HEK293T (cell line): Measurements from ENCODE around the gene PDS5A.
"Not testable (repeated sequence)": the region's sequence is repeated elsewhere in the genome, so short reads cannot be mapped to it uniquely, and the experiment has no call there.

Experiments used
- CTCF ChIA-PET: fragments of 350-600 bp; formaldehyde crosslinking; extraction: SDS; loops from one replicate; lab custom pipeline; 2021; ENCODE audit warnings: antibody characterized with exemption, inconsistent platforms; lab: Yijun Ruan, JAX
- POLR2A ChIA-PET: fragments of 350-600 bp; formaldehyde crosslinking; extraction: SDS; loops from one replicate; lab custom pipeline; 2020; ENCODE audit warnings: antibody characterized with exemption, inconsistent platforms; lab: Yijun Ruan, JAX
- DNase-seq: peaks from one replicate; pipeline ENCODE4 v3.0.0; 2012; ENCODE audit warnings: mixed read lengths; ENCODE audit errors: extremely low spot score
- ARNT ChIP-seq: fragments of 450-650 bp; IDR thresholded peaks from 2 replicates; pipeline ENCODE4 v1.6.1; 2017; ENCODE audit warnings: mild to moderate bottlenecking
- BHLHE40 ChIP-seq: fragments of 450-650 bp; IDR thresholded peaks from 2 replicates; pipeline ENCODE4 v1.6.1; 2016; ENCODE audit warnings: mild to moderate bottlenecking, moderate library complexity, borderline replicate concordance
- CTBP1 ChIP-seq: fragments of 450-650 bp; IDR thresholded peaks from 2 replicates; pipeline ENCODE4 v1.6.1; 2016; ENCODE audit warnings: borderline replicate concordance
- ELF4 ChIP-seq: fragments of 450-650 bp; IDR thresholded peaks from 2 replicates; pipeline ENCODE4 v1.6.1; 2017; ENCODE audit warnings: antibody characterized with exemption
- FOXA1 ChIP-seq: fragments of 450-650 bp; IDR thresholded peaks from 2 replicates; pipeline ENCODE4 v1.6.1; 2016; ENCODE audit warnings: mild to moderate bottlenecking
- FOXK2 ChIP-seq: fragments of 450-650 bp; IDR thresholded peaks from 2 replicates; pipeline ENCODE4 v1.6.1; 2016; ENCODE audit warnings: mild to moderate bottlenecking
- FOXM1 ChIP-seq: fragments of 450-650 bp; IDR thresholded peaks from 2 replicates; pipeline ENCODE4 v1.6.1; 2017; ENCODE audit warnings: mild to moderate bottlenecking, borderline replicate concordance
- HDGF ChIP-seq: fragments of 450-650 bp; IDR thresholded peaks from 2 replicates; pipeline ENCODE4 v1.6.1; 2017; ENCODE audit warnings: antibody characterized with exemption, borderline replicate concordance
- L3MBTL2 ChIP-seq: fragments of 450-650 bp; conservative IDR thresholded peaks from 2 replicates; pipeline ENCODE4 v1.6.1; 2016; ENCODE audit warnings: mild to moderate bottlenecking
- LEF1 ChIP-seq: fragments of 450-650 bp; IDR thresholded peaks from 2 replicates; pipeline ENCODE4 v1.6.1; 2017; ENCODE audit warnings: mild to moderate bottlenecking, borderline replicate concordance
- NFRKB ChIP-seq: fragments of 450-650 bp; IDR thresholded peaks from 2 replicates; pipeline ENCODE4 v1.6.1; 2016; ENCODE audit warnings: mild to moderate bottlenecking, moderate library complexity
- SP1 ChIP-seq: fragments of 450-650 bp; IDR thresholded peaks from 2 replicates; pipeline ENCODE4 v1.6.1; 2017
- SUZ12 ChIP-seq: fragments of 450-650 bp; IDR thresholded peaks from 2 replicates; pipeline ENCODE4 v1.6.1; 2016; ENCODE audit warnings: mild to moderate bottlenecking
- TARDBP ChIP-seq: fragments of 450-650 bp; IDR thresholded peaks from 2 replicates; pipeline ENCODE4 v1.6.1; 2016
- ZNF384 ChIP-seq: fragments of 450-650 bp; IDR thresholded peaks from 2 replicates; pipeline ENCODE4 v1.6.1; 2016
- TF ChIP-seq, protein P1 (sequence below): fragments of 450-650 bp; IDR thresholded peaks from 2 replicates; pipeline ENCODE4 v1.6.1; 2016

The PDS5A gene

DNA sequence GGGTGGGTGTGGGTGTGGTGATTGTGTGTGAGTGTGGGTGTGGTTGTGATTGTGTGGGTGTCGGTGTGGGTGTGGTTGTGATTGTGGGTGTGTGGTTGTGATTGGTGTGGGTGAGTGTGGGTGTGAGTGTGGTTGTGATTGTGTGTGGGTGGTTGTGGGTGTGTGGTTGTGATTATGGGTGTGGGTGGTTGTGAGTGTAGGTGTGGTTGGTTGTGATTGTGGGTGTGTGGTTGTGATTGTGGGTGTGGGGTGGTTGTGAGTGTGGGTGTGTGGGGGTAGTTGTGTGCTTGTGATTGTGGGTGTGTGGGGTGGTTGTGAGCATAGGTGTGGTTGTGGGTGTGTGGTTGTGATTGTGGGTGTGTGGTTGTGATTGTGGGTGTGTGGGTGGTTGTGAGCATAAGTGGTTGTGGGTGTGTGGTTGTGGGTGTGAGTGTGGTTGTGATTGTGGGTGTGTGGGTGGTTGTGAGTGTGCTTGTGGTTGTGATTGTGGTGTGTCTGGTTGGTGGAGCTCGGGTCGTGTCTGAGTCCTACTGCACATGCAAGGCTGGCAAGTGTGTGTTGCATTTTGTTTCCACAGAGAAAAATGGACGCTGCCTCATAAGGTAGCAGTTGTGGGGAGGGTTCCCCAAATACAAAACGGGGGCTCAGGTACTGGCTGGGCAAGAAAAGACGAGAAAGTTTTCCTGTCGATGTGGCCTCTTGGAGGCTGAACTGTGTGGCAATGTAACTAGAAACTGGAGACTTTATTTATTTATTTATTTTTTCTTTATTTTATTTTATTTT lies 163.1 kb downstream of the PDS5A start:
- ChIA-PET POLR2A (no interaction called here), CTCF (no interaction called here)
- no peak for TF ChIP-seq TARDBP
- no peak for TF ChIP-seq ZNF384
- no peak for TF ChIP-seq SP1
- TF ChIP-seq FOXK2, result no peak
- TF ChIP-seq HDGF, result no peak
- TF ChIP-seq SUZ12, result no peak
- no peak for TF ChIP-seq NFRKB
- TF ChIP-seq BHLHE40, result no peak
- DNase-seq, result no peak

DNA sequence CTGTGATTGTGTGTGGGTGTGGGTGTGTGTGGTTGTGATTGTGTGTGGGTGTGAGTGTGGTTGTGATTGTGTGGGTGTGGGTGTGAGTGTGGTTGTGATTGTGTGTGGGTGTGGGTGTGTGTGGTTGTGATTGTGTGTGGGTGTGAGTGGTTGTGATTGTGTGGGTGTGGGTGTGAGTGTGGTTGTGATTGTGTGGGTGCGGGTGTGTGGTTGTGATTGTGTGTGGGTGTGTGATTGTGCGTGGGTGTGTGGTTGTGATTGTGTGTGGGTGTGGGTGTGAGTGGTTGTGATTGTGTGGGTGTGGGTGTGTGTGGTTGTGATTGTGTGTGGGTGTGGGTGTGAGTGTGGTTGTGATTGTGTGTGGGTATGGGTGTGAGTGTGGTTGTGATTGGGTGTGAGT lies 163.9 kb downstream of the PDS5A start:
- DNase-seq, CTCF ChIA-PET, POLR2A ChIA-PET: not testable (repeated sequence)

- DNase-seq, POLR2A ChIA-PET, CTCF ChIA-PET: not testable (repeated sequence)
Observed at GRCh38 chr4:39813033-39813432, 164.7 kb downstream of the PDS5A start.

DNA sequence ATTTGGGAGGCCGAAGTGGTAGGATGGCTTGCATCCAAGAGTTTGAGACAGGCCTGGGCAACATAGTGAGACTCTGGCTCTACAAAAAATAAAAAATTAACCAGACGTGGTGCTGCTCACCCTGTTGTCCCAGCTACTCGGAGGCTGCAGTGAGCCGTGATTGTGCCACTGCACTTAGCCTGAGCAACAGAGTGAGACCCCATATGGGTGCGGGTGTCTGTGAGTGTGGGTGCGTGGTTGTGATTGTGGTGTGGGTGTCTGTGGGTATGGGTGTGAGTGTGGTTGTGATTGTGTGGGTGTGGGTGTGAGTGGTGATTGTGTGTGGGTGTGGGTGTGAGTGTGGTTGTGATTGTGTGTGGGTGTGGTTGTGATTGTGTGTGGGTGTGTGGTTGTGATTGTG lies 165.2 kb downstream of the PDS5A start:
- TF ChIP-seq HDGF, result no peak
- TF ChIP-seq ZNF384, result no peak
- TF ChIP-seq, protein P1, sequence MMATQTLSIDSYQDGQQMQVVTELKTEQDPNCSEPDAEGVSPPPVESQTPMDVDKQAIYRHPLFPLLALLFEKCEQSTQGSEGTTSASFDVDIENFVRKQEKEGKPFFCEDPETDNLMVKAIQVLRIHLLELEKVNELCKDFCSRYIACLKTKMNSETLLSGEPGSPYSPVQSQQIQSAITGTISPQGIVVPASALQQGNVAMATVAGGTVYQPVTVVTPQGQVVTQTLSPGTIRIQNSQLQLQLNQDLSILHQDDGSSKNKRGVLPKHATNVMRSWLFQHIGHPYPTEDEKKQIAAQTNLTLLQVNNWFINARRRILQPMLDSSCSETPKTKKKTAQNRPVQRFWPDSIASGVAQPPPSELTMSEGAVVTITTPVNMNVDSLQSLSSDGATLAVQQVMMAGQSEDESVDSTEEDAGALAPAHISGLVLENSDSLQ, result no peak
- no peak for TF ChIP-seq SUZ12
- no peak for TF ChIP-seq CTBP1
- TF ChIP-seq FOXK2, result no peak
- no peak for TF ChIP-seq FOXM1
- no peak for TF ChIP-seq FOXA1
- TF ChIP-seq TARDBP, result no peak
- TF ChIP-seq ARNT, result no peak
- TF ChIP-seq NFRKB, result no peak
- no peak for TF ChIP-seq ELF4
- TF ChIP-seq LEF1, result no peak
- TF ChIP-seq BHLHE40, result no peak
- no peak for TF ChIP-seq SP1
- no peak for TF ChIP-seq L3MBTL2
- ChIA-PET POLR2A (no interaction called here), CTCF (no interaction called here)
- no peak for DNase-seq

- DNase-seq, result no peak
- ChIA-PET POLR2A (no interaction called here), CTCF (interaction anchor here (0.6 kb wide), 1 partner anchor 253 kb away, joined by 3 read pairs; no protein-coding TSS in a partner anchor)
- TF ChIP-seq CTBP1 (no peak), ARNT (no peak), FOXA1 (no peak), ZNF384 (no peak), FOXM1 (no peak), ELF4 (no peak), LEF1 (no peak), TARDBP (no peak), NFRKB (no peak), FOXK2 (no peak), HDGF (no peak), SUZ12 (no peak), BHLHE40 (no peak), L3MBTL2 (no peak), SP1 (no peak)
- TF ChIP-seq, protein P1, result no peak
Observed at GRCh38 chr4:39808231-39808749, 169.4 kb downstream of the PDS5A start.

GRCh38 chr4:39802005-39802404 lies 175.7 kb downstream of the PDS5A start:
- no peak for DNase-seq
- TF ChIP-seq ZNF384, result no peak
- no peak for TF ChIP-seq NFRKB
- no peak for TF ChIP-seq CTBP1
- no peak for TF ChIP-seq SUZ12
- ChIA-PET CTCF (no interaction called here), POLR2A (no interaction called here)

DNA sequence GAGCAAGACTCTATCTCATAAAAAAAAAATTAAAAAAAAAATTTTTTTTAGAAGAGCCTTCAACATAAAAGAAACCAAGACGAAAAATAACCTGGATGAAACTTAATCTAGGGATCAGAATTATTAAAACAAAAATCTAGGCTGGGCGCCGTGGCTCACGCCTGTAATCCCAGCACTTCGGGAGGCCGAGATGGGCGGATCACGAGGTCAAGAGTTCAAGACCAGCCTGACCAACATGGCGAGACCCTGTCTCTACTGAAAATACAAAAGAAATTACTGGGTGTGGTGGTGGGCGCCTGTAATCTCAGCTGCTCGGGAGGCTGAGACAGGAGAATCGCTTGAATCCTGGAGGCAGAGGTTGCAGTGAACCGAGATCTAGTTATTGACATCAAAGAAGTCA lies 184.7 kb downstream of the PDS5A start:
- CTCF ChIA-PET, POLR2A ChIA-PET, DNase-seq: not testable (repeated sequence)

DNA sequence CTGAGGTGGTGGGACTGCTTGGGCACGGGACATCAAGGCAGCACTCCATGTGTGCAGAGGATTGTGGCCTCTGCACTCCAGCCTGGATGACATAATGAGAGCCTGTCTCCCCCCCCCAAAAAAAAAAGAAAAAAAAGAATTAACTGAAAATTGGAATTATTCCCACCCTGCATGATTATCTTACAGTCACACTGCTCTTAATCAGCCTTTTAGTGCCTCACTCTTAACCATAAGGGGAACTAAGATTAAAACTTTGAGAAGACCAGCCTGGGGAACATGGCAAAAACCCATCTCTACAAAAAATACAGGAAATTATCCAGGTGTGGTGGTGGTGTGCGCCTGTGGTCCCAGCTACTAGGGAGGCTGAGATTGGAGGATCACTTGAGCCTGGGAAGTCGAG lies 185.2 kb downstream of the PDS5A start:
- no peak for TF ChIP-seq TARDBP
- no peak for TF ChIP-seq SUZ12
- no peak for TF ChIP-seq ZNF384
- no peak for TF ChIP-seq NFRKB
- TF ChIP-seq, protein P1, result no peak
- no peak for TF ChIP-seq CTBP1
- TF ChIP-seq ARNT, result no peak
- TF ChIP-seq ELF4, result no peak
- no peak for TF ChIP-seq SP1
- no peak for DNase-seq
- ChIA-PET POLR2A (no interaction called here), CTCF (no interaction called here)
